ENCODE data around the gene SP5. TPM values are rescaled to one million over a fixed set of nuclear protein-coding genes. Genes with fewer than 3 reads are reported as not detected.
"Not testable (repeated sequence)": the region's sequence is repeated elsewhere in the genome, so short reads cannot be mapped to it uniquely, and the experiment has no call there.

The SP5 gene
- polyA plus RNA-seq, 12 donors = 0.48 to 17.4 (median 6.5) TPM; not detected in 2

GRCh38 chr2:170736628-170737027 lies 21.5 kb downstream of the SP5 start:
- DNase-seq = no peak

- DNase-seq = no peak
These were observed 22.3 kb downstream of the SP5 start for GRCh38 chr2:170737406-170737805.

- DNase-seq = no peak
These were observed 22.7 kb downstream of the SP5 start for GRCh38 chr2:170737821-170738220.

- peak; percentile 14 for DNase-seq
These were observed 23.9 kb downstream of the SP5 start for GRCh38 chr2:170739048-170739447.

- no peak for DNase-seq
These were observed 24.4 kb downstream of the SP5 start for GRCh38 chr2:170739507-170740046.

- DNase-seq = no peak
These were observed 25.5 kb downstream of the SP5 start for GRCh38 chr2:170740660-170741059.

- DNase-seq = no peak
These were observed 26.9 kb downstream of the SP5 start for GRCh38 chr2:170742000-170742399.

GRCh38 chr2:170742896-170743529 lies 27.9 kb downstream of the SP5 start:
- DNase-seq = no peak

GRCh38 chr2:170743530-170744239 lies 28.5 kb downstream of the SP5 start:
- no peak for DNase-seq

GRCh38 chr2:170744248-170745002 lies 29.3 kb downstream of the SP5 start:
- DNase-seq = no peak

GRCh38 chr2:170745305-170745704 lies 30.2 kb downstream of the SP5 start:
- no peak for DNase-seq

GRCh38 chr2:170747921-170748320 lies 32.8 kb downstream of the SP5 start:
- no peak for DNase-seq

- not testable (repeated sequence) for DNase-seq
These were observed 36.4 kb downstream of the SP5 start for GRCh38 chr2:170751555-170751954.

GRCh38 chr2:170761572-170761971 lies 46.4 kb downstream of the SP5 start:
- DNase-seq = no peak

GRCh38 chr2:170762760-170763159 lies 47.6 kb downstream of the SP5 start:
- no peak for DNase-seq

- no peak for DNase-seq
These were observed 48.1 kb downstream of the SP5 start for GRCh38 chr2:170763232-170763631.

- DNase-seq = no peak
These were observed 49.7 kb downstream of the SP5 start for GRCh38 chr2:170764880-170765261.

GRCh38 chr2:170766693-170767092 lies 51.6 kb downstream of the SP5 start:
- DNase-seq = no peak

Measured in muscle of arm (tissue), 12 donors.